Lower lobe of right lung (tissue), 2 donors: ENCODE results near the gene SAMD13. TPM values are rescaled to one million over a fixed set of nuclear protein-coding genes. Genes with fewer than 3 reads are reported as not detected.

Experiments
- ATAC-seq, 2 donors: fragments of 200-7000 bp; cut with Tn5 transposase; one replicate each; pipeline ENCODE4 v1.9.1; 2020 to 2022; ENCODE audit warnings: mild to moderate bottlenecking in 2 of 2, moderate library complexity in 2 of 2
- DNase-seq: peaks from one replicate; pipeline ENCODE4 v3.0.0-alpha.2; 2020
- H3K27ac ChIP-seq: fragments of 200-600 bp; one replicate; pipeline ENCODE4 v1.8.0; 2022
- H3K27me3 ChIP-seq: fragments of 200-600 bp; one replicate; pipeline ENCODE4 v1.8.0; 2022; ENCODE audit warnings: low read depth
- H3K36me3 ChIP-seq: fragments of 200-600 bp; one replicate; pipeline ENCODE4 v1.8.0; 2022; ENCODE audit warnings: mild to moderate bottlenecking
- H3K4me1 ChIP-seq: fragments of 200-600 bp; one replicate; pipeline ENCODE4 v1.8.0; 2022
- H3K4me3 ChIP-seq: fragments of 200-600 bp; one replicate; pipeline ENCODE4 v1.8.0; 2022; ENCODE audit warnings: mild to moderate bottlenecking
- H3K9me3 ChIP-seq: fragments of 200-600 bp; one replicate; pipeline ENCODE4 v1.8.0; 2022
- intact Hi-C: fragments of 100-400 bp; cut with DNase I; formaldehyde crosslinking; loops from one replicate; pipeline ENCODE4 v1.11.0; 2022
- total RNA-seq: library from RNA; stranded (reverse); fragmentation: NEBNext Ultra II Directional; extraction: Animal tissue kit (Norgen Biotek cat#: 25700); gene quantifications from one replicate; pipeline ENCODE4 v1.2.1, GENCODE V29; 2021
- TF ChIP-seq, protein P1 (sequence below): fragments of 200-600 bp; IDR thresholded peaks from one replicate; pipeline ENCODE4 v1.8.0; 2022; ENCODE audit warnings: antibody characterized with exemption, mild to moderate bottlenecking
- donor health status: DM: no; HTN: yes; CAD: no; lungs with severe emphysema.

The SAMD13 gene
- total RNA-seq, 1 donor from 2014 or later: 2.2 TPM

DNA sequence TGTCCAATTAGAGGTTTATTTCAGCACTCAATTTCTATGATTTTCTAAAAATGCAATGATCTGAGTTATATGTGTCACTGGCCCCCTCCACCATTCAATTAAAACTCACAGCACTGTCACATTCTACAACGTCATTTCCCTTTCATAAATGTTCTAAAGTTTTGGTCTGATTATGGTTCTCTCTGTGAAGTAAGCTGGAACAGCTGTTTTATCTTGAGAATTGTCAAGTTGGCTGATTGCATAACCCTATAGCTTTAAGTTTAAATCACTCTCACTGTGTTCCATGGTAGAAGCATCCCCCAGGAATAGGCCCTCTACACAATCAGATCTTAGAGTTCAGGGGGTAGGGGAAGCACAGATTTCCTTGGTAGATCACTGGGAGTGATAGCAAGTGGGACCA, 55.4 kb downstream of the SAMD13 start:
- no peak for ATAC-seq
- Histone ChIP-seq H3K27ac (no peak overlapping the region), H3K4me1 (no peaks in the 10 kb centered on the region), H3K27me3 (no peaks in the 10 kb centered on the region), H3K9me3 (no peaks in the 10 kb centered on the region), H3K4me3 (no peak overlapping the region), H3K36me3 (no peaks in the 10 kb centered on the region)
- intact Hi-C loops: no loop called here
- TF ChIP-seq, protein P1, sequence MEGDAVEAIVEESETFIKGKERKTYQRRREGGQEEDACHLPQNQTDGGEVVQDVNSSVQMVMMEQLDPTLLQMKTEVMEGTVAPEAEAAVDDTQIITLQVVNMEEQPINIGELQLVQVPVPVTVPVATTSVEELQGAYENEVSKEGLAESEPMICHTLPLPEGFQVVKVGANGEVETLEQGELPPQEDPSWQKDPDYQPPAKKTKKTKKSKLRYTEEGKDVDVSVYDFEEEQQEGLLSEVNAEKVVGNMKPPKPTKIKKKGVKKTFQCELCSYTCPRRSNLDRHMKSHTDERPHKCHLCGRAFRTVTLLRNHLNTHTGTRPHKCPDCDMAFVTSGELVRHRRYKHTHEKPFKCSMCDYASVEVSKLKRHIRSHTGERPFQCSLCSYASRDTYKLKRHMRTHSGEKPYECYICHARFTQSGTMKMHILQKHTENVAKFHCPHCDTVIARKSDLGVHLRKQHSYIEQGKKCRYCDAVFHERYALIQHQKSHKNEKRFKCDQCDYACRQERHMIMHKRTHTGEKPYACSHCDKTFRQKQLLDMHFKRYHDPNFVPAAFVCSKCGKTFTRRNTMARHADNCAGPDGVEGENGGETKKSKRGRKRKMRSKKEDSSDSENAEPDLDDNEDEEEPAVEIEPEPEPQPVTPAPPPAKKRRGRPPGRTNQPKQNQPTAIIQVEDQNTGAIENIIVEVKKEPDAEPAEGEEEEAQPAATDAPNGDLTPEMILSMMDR: no peak
- no peak for DNase-seq

DNA sequence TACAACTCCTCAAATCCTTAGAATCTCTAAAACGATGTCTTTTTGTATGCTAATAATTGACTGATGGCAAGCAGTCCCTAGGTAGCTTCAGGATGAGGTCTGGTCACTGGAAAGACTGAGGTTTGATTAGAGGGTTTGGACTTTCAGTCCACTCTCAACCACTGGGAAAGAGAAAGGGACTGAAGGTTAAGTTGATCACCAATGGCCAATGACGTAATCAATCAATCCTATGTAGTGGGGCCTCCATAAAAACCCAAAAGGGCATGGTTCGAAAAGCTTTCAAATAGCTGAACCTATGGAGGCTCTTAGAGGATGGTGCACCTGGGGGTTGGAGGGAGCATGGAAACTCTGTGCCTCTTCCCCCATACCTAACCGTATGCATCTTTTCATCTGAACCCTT, 57.2 kb downstream of the SAMD13 start:
- H3K36me3 ChIP-seq: no peaks in the 10 kb centered on the region
- H3K4me1 ChIP-seq: no peaks in the 10 kb centered on the region
- ATAC-seq (no peak), DNase-seq (no peak)
- intact Hi-C loops: no loop called here
- H3K4me3 ChIP-seq: no peak overlapping the region
- H3K9me3 ChIP-seq: no peaks in the 10 kb centered on the region
- H3K27ac ChIP-seq: no peak overlapping the region
- TF ChIP-seq, protein P1: no peak
- no peaks in the 10 kb centered on the region for H3K27me3 ChIP-seq

DNA sequence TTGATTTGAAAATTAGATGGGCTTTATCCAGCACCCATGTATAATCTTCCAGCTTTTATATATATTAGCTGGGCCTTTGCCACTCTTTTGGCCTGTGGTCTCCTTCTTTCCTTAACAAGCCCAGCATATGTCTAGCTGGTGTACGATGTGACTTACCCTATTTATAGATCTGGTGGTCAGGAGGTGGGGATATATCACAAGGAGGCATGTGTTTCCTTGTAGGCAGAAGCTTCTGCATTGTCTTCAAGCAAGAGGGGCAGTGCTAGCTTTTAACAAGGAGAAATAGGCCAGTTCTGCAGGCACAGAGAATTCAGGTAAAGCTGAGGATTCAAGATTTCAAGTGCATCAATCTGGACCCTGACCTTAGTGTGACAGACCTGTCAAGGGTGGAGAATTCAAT, 58.8 kb downstream of the SAMD13 start:
- Histone ChIP-seq H3K27me3 (no peaks in the 10 kb centered on the region), H3K4me1 (no peaks in the 10 kb centered on the region), H3K36me3 (no peaks in the 10 kb centered on the region), H3K9me3 (no peaks in the 10 kb centered on the region), H3K4me3 (no peak overlapping the region), H3K27ac (no peak overlapping the region)
- no peak for DNase-seq
- ATAC-seq: no peak
- intact Hi-C loops: no loop called here
- TF ChIP-seq, protein P1: no peak

DNA sequence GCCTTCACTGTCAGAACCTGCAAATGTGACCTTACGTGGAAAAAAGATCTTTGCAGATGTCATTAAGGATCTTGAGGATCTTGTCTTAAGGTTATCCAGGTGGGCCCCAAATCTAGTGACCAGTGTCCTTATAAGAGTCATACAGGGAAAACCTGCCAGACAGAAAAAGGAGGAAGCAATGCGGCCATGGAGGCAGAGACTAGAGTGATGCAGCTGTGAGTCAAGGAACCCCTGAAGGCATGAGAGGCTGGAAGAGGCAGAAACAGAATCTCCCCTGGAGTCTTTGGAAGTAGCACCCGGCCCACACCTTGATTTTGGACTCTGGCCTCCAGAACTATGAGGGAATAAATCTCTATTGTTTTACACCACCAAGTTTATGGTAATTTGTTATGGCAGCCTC, 60.3 kb downstream of the SAMD13 start:
- no peaks in the 10 kb centered on the region for H3K9me3 ChIP-seq
- intact Hi-C loops: no loop called here
- H3K4me1 ChIP-seq: peaks cover 6% of the 10 kb centered on the region
- H3K36me3 ChIP-seq: no peaks in the 10 kb centered on the region
- TF ChIP-seq, protein P1: no peak
- ATAC-seq: no peak
- DNase-seq: no peak
- H3K27me3 ChIP-seq: no peaks in the 10 kb centered on the region
- H3K27ac ChIP-seq: no peak overlapping the region
- H3K4me3 ChIP-seq: no peak overlapping the region

DNA sequence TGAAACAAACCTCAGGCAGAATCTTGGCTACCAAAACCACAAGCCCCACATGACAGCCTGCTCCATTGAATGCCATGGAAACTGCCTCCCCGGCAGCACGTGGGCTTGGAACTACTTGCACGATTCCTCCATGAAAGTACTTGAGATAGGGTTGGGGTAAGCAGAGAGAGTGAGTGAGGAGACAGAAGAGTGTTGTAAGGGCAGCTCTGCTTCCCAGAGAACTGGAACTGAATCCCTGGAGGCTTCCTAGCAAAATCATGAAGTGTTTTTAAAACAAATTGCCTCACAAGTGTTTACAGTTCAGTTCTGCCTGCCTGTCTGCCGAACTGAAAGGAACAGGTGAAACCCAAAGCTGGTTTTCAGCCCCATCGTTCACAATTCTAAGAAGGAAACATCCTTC, 61.5 kb downstream of the SAMD13 start:
- Histone ChIP-seq H3K36me3 (no peaks in the 10 kb centered on the region), H3K9me3 (no peaks in the 10 kb centered on the region), H3K4me3 (no peak overlapping the region), H3K27ac (no peak overlapping the region), H3K4me1 (peaks cover 6% of the 10 kb centered on the region), H3K27me3 (no peaks in the 10 kb centered on the region)
- intact Hi-C loops: no loop called here
- ATAC-seq: peak in 1 of 2 donors; percentile 40
- no peak for DNase-seq
- TF ChIP-seq, protein P1: no peak

DNA sequence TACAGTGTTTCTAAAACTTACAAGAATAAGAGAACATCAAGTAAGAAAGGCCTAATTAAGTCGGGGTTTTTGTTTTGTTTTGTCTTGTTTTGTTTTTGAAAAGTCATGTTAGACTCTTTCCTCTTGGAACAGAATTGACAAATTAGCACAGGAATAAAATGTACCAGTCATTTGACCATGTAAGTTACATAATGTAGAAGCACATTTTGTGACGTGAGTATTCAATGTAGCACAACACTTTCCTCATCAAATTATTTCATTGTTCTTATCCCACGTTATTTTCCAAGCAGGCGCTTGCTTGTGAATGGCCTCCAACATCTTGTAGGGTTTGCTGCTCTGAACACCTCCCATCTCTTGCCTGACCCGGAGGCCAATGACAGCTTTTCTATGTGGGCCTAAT, 62.1 kb downstream of the SAMD13 start:
- TF ChIP-seq, protein P1: no peak
- intact Hi-C loops: no loop called here
- Histone ChIP-seq H3K4me1 (peaks cover 6% of the 10 kb centered on the region), H3K4me3 (no peak overlapping the region), H3K27ac (no peak overlapping the region), H3K9me3 (no peaks in the 10 kb centered on the region), H3K36me3 (no peaks in the 10 kb centered on the region), H3K27me3 (no peaks in the 10 kb centered on the region)
- DNase-seq (no peak), ATAC-seq (no peak)
